ENCODE measurements around the gene PTPN4.

The PTPN4 gene

DNA sequence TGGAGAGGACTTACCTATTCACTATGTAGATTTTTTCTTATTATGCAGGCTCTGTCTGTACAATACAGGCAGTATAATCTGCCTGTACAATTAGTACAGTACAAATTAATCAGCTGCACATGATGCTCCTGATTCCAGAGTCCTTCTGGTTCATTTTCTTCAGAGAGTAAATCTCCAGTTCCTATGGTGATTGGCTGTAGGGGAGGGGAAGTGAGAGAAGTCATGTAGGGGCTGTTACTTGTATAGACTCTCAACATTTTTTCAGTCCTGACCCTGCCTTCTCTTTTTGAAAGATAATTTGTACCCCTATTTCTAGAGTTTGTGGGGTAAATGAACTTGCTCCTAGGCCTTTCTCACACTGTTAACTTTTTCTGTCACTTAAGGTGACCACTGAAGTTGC is 54.5 kb downstream of the PTPN4 start:
- no peak for DNase-seq

DNA sequence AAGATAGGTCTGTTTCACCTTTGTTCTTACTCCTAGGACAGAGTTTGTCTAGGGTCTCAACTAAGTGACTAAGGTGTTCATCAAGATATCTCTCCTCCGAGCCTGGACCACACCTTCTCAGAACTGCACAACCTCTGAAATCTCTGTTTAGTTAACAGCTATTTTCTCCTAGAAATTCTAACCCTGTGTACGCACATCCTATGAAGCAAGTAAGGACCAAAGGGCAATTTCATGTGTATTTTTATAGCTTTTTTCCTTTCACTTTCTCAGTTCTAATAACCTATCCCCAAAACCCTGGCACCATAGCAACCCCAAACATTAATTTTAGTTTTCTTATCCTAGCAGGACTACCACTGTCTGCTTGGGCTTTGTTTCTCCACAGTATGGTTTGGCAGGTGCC is 59.1 kb downstream of the PTPN4 start:
- DNase-seq = no peak

DNA sequence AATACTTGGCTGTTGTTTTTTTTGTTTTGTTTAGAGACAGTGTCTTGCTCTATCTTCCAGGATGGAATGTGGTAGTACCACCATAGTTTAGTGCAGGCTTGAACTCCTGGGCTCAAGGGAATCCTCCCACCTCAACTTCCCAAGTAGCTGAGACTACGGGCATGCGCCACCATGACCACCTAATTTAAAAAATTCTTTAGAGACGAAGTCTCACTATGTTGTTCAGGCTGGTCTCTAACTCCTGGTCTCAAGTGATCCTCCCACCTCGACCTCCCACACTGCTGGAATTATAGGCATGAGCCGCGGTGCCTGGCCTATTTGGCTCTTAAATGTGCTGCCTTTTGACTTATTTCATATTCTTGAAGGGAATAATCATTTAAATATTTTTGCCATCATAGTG is 60.1 kb downstream of the PTPN4 start:
- DNase-seq = no peak

DNA sequence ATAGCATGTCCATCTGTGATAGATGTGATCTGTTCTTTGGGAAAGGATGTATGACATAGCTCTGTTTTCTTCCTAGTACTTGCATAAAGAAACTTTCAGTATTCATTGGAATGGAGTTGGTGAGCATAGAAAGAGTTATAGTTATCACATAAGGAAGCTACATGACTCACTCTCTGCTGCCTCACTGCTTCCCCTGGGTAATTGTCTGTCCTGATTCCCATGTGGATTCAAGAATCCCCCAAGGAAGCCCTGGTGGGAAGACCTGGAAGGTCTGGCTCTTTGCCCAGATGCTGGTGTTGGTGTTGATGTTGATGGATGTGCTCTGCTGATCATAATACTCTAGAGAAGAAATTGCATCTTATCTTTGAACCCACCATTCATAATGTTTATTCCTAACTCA is 60.6 kb downstream of the PTPN4 start:
- DNase-seq = no peak

DNA sequence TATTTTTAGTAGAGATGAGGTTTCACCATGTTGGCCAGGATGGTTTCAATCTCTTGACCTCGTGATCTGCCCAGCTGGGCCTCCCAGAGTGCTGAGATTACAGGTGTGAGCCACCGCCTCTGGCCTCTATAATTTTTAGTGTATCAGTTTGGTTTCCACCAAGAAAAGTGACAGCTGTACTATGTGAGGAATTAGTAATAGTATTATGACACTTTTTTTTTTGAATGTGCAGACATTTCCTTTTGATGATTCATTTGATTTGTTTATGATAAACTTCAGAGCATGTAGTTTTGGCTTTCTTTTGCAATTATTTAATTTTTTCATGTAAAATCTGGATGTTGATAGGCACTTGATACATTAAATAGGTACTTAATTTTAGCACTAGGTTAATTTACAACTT is 61.5 kb downstream of the PTPN4 start:
- DNase-seq = peak; percentile 7

DNA sequence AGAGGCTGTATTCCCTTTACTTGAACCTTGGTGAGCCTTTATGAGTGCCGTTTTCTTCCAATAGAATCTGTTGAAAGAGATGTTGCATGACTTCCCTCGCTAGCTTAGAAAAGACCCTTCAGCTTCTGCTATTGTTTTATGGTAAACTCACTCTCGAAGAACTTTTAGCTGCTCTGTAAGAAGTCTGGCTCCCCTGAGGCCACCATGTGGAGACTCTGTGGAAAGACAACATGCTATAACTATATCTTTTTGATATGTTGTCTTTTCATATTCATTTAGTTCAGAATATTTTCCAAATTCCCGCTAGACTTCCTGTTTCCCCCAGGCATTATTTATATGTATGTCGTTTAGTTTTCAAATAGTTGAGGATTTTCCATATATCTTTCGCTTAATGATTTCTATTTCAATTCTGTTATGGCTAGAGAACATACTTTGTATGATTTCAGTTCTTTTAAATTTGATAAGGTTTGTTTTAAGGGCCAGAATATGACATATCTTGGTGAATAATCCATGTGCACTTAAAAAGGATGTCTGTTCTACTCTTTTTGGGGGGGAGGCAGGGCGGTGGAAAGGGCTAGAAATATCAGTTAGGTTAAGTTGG is 64.1 kb downstream of the PTPN4 start:
- DNase-seq = peak; percentile 48

DNA sequence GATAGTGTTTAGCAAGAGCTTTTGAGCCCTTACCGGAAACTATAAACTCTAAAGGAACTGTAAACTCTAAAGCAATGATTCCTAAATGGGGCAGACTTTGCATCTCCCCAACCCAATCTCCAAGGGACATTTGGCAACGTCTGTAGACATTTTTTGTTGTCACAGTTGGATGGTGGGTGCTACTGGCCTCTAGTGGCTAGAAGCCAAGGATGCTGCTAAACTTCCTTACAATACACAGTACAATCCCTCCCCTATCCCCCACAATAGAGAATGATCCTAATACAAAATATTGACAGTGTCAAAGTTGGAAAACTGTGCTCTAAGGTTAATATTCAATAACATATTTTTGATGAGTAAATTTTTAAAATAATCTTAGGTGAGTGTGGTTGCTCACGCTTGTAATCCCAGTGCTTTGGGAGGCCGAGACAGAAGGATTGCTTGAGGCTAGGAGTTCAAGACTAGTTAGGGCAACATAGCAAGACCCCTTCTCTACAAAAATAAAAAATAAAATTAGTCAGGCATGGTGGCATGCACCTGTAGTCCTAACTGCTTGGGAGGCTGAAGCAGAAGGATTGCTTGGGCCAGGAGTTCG is 66.7 kb downstream of the PTPN4 start:
- peak; percentile 63 for DNase-seq

DNA sequence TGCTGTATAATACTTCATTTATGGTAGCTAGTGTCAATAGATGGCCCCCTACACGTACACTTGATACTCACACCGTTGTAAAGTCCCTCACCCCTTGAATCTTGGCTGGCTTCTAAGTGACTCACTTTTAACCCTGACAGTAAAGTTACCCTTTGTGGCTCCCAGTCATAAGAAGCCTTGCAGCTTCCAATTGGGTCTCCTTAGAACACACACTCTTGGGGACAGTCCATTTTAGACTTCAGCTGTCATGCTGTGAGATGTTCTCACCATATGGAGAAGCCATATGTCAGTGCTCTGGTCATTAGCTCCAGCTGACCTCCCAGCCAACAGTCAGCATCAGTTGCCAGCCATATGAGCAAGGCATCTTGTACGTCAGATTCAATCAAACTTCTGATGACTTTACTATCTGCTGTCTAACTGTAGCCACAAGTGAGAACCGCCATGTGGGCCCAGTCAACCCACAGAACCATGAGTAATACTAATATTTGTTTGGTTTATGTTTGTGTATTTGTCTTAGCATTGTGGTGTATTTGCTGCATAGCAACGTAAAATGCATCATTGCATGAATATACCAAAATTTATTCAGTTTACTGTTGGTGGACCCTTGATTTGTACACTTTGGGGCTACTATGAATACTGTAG is 68.3 kb downstream of the PTPN4 start:
- no peak for DNase-seq

DNA sequence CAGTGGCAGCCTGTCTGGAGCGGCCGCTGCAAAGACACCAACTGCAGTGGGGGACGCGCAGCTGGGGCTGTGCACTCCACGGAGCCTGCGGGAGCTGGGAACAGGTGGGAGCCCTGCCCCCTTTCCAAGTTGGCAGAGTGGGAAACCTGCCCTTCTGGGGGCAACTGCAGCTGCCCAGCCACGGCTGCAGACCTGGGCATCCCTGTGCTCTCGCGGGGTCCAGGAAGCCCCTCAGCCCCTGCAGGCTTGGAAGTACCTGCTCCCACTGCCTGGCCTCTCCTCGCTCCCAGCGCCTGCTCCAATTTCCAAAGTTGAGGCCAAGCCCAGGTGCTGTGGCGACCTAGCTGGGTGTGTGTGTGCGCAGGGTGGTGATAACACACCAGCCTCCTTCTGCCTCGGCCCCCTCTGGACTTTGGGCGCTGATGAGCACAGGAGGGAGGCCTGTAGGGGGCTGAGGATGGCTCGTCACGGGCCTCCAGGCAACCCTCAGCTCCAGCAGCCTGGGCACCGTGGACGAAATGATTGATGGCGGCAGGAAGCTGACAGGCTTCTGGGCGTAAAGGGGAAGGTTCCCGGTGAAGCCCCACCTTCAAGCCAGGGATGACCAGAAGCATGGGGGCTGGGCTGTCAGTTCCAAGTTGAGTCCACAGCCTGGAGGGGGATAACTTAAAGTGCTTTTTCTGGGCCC is 76.9 kb downstream of the PTPN4 start:
- no peak for DNase-seq

DNA sequence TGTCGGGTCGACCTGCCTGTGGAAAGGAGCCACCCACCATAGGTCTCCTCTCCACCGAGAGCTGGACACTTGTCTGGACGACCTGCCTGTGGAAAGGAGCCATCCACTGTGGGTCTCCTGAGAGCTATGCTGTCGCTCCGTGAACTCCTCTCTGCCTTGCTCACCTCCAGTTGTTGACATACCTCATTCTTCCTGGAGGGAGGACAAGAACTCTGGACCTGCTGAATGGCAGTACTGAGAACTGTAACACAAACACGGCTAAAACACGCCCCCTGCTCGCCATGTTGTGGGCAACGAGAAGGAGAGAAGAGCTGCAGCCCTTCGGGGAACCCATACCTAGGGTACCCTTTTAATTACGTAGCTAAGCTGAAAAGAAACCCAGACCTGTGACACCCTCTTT is 77.6 kb downstream of the PTPN4 start:
- DNase-seq = no peak

DNA sequence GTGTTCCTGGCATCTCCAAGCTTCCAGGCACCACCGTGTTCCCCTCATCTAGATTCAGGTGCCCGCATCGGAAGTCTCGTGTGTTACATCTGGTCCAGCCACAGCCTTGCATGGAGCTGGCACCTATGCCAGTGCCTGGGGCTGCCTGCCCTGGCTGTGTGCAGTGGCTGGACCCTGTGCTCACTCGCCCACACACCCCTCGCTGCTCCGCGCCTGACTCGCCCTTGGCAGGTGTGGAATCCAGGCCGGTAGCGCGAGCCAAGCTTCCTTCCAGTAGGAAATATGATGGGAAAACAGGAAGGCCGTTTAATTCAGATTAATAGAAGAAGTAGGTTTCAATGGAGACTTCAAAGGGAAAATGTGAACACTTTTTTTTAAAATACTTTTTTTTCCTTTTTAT is 78.0 kb downstream of the PTPN4 start:
- DNase-seq = no peak

DNA sequence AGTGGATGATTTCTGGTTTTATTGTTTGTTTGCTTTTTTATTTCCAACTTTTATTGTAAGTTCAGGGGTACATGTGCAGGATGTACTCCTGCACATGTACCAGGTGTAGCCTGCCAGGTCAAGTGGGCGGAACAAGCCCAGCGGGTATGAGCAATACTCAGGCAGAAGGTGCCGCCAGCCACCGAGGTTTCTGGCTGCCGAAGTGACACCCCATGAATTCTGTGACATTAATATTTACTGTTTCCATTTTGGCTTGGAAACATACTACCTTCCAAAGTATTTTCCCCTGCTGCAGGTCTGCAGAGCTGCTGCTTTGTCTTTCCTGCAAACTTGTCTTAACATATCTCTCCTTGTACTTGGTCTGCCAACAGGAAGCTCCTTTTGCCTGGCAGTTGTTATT is 78.5 kb downstream of the PTPN4 start:
- DNase-seq = no peak

DNA sequence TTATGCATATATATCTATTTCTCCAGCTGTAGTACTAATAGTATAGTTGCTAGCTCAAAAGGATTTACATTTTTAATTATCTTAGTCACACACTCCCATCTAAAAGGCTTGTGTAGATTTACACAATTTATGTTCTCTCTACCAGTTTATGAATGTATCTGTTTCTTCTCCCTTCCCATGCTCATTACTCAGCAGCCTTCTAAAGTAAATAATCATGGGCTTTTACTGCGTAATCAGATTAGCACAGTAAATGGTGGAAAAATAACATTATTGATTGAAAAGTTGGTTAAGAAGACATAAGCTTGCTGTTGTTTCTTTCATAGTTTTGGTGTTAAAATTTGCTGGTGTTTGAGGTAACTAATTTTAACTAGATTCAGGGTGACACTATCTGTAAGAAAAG is 81.8 kb downstream of the PTPN4 start:
- DNase-seq = no peak

DNA sequence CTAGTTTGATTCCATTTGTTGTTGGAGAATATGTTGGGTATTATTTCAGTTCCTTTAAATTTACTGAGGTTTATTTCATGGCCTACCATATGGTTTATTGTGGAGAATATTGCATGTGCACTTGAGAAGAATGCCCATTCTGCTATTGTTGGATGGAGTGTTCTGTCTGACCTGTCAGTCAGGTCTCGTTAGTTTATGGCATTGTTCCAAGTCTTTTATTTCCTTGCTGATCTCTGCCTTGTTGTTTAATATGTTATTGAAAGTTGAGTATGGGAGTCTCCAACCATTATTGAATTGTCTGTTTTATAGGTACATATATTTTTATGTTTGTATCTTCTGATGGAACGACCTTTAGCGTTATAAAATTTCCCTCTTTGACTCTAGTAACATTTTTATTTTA is 86.3 kb downstream of the PTPN4 start:
- no peak for DNase-seq

DNA sequence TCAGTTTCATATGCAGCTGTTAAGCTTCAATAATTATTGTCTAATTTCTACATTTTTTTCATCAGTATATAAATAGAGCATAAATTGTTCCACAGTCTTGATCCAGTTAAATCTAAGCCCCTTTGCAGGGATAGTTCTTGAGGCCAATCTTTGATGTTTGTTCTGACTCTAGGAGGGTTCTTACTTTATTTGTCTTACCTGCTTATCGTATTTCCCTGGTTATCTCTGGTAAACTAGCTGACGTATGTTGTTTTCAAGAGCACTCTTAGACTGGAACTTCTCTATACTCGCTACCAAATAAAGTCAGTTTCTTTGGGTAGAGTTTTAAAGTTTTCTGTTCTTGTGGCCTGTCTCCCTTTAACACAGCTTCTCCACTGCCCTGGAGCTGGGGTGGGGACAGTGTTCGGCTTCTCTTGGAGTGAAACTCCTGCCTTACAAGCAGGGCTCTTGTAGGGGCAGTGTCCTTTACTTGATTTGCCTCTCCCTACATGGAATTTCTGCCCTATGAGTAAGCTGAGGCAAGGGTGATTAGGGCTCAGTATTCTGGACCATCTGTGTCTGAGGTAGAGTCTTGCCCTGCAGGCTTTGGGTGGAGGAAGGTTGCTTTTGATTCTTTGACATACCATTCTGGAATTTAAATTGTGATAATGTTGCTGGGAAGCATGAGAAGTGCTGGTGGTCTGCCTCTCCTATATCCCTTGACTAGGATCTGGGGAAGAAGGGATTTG is 90.3 kb downstream of the PTPN4 start:
- DNase-seq = no peak

DNA sequence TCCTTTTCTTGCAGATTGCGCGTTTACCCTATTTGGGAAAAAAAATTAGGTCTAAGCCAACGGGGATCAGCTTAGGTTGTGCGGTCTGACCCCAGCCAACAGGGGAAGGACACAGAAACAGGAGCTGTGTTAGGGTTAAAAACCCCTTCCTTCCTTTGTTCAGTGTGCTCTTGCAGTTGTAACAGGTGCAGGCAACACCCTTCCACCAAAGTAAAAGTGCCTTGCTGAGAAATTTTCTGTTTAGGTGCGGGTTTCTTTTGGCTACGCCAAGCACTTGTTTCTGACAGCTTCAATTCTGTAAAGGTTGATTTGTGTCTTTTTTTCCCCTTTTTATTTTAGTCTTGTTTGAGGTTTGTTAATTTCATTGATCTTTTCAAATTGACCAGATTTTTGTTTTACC is 92.5 kb downstream of the PTPN4 start:
- no peak for DNase-seq

DNA sequence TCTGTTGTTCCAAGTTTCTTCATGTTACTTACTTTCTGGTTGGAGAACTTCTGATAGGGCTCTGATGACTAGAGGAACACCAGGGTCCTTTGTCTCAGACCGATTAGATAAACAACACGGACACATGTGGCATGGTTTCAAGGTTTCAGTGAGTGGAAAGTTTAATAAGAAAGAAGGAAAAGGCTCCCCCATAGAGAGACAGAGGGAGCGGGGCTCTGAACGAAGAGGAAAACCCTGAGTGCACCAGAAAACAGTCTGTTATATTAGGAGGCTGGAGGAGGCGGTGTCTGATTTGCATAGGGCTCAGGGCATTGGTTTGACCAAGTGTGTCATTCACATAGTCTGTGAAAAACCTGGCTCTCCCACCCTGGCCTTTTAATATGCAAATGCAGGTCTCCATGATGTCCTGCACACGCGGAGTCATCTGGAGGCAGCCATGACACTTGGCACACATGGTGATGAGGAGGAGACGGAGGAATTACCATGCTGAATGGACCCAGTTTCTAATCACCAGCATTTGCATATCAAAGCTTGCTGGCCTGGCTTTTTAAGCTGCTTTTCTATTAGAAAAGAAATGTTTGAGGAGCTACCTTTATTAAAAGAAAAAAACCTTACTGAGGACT is 94.2 kb downstream of the PTPN4 start:
- DNase-seq = no peak

DNA sequence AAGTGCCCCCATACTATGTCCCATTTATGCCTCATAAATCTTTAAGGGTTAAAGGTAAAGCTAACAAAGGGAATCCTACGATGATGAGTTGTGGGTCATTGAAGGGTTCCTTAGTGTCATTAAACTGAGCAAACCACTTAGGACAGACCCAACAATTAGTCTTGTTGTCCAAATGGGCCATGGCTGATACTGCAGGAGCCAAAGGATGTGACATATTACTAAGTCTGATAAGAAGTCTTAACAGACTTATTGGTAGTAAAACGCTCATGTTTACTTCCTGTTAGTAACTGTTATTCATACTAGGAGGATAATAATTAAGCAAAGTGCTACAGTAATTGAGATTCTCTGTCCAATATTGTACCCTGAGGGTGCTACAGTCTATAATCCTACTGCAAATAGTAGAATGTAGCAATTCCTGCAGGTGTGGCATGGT is 96.8 kb downstream of the PTPN4 start:
- no peak for DNase-seq

DNA sequence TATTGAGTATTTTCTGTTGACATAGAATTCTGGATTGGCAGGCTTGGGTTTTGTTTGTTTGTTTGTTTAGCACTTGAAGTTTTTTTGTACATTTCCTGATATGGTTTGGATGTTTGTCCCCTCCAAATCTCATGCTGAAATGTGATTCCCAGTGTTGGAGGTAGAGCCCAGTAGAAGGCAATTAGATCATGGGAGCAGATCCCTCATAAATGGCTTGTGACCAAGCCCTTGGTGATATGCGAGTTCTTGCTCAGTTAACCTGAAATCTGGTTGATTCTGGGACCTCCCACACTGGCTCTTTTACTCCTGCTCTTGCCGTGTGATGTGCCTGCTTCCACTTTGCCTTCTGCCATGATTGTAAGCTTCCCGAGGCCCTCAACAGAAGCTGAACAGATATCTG is 98.0 kb downstream of the PTPN4 start:
- no peak for DNase-seq

DNA sequence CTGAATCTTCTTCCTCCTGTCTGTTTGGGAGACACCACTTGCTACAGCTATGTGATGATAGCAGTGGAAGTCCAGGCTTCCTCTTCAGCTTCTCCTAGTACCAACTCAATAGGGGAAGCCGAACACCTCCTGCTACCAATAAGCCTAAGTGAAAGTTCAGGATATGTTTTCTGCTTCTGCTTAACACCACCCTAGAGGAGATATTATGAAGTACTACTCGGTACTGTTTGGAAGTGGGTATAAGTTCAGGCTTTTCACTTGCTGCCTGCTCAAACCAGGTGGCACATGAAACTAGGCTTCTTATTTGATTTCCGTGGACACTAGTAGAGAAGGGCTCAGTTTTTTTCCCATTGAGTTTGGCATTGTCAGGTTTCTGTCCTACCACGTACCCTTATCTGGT is 99.8 kb downstream of the PTPN4 start:
- no peak for DNase-seq

DNA sequence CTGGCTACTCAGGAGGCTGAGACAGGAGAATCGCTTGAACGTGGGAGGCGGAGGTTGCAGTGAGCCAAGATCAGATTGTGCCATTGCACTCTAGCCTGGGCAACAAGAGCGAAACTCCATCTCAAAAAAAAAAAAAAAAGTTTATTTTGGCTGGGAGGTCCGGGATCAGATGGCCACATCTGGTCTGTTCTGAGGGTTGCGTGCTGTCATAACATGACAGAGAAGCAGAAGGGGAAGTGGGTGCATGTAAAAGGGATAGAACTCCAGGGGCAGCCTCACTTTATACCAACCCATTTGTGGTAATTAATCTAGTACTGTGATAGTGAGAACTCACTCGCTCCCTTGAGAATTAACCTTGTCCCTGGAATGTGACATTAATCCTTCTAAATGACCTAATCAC is 101.2 kb downstream of the PTPN4 start:
- no peak for DNase-seq

DNA sequence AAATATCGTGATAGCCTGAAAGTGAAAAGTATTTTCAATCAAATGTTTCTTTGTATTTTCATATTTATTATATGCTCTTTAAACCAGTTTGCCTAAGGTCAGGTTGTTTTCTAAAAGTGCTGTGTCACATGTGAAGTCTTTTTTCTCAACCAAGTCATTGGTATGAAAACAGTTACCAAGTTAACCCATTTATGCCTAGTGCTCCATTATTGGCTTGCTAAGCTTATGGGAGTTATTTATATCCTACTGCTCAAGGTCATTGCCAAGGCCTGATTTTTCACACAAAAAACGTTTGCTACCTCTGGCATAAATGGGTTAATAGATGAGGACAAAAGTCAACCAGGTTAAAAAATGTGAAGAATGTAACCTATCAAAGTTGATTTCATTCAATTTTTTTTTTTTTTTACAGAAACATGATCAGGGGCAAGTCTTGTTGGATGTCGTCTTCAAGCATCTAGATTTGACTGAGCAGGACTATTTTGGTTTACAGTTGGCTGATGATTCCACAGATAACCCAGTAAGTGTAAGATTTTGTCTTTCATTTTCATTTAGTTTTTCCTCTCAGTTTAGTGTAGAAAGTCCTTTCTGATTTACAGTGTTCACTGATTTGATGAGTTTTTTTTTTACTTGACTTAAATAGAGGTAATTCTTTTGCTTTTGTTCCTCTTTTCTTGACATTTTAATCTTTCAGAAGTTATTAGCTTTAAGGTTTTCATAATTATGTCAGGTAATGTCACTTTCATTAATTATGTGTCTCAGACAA is 102.6 kb downstream of the PTPN4 start:
- DNase-seq = peak; percentile 25

All from CD4-positive, alpha-beta T cell treated with Interleukin-12 subunit alpha and Interleukin-12 subunit beta, for 1 hour (primary cell).